ENCODE data around the gene ART1.

ART1 gene

GRCh38 chr11:3700910-3701309 lies 56.0 kb downstream of the ART1 start:
- no peak for FAIRE-seq

GRCh38 chr11:3703383-3703782 lies 58.5 kb downstream of the ART1 start:
- no peak for TF ChIP-seq CTCF (IDR thresholded peaks at IDR 0.05; ENCODE audit: insufficient read depth, missing control alignments)
- FAIRE-seq (no peak), DNase-seq (ENCODE audit: insufficient read length, low spot score) (no peak)

More at GRCh38 chr11:3700910-3701309, 56.0 kb downstream of the ART1 start:
- no peak for TF ChIP-seq CTCF (IDR thresholded peaks at IDR 0.05; ENCODE audit: insufficient read depth, missing control alignments)
- no peak for DNase-seq (ENCODE audit: insufficient read length, low spot score)

GRCh38 chr11:3707176-3707575 lies 62.2 kb downstream of the ART1 start:
- no peak for DNase-seq (ENCODE audit: insufficient read length, low spot score)

GRCh38 chr11:3709977-3710376 lies 65.0 kb downstream of the ART1 start:
- no peak for DNase-seq (ENCODE audit: insufficient read length, low spot score)
- FAIRE-seq: no peak
- no peak for TF ChIP-seq CTCF (IDR thresholded peaks at IDR 0.05; ENCODE audit: insufficient read depth, missing control alignments)

More at GRCh38 chr11:3707176-3707575, 62.2 kb downstream of the ART1 start:
- no peak for FAIRE-seq
- TF ChIP-seq CTCF (IDR thresholded peaks at IDR 0.05; ENCODE audit: insufficient read depth, missing control alignments): no peak

GRCh38 chr11:3710485-3711259 lies 65.7 kb downstream of the ART1 start:
- no peak for TF ChIP-seq CTCF (IDR thresholded peaks at IDR 0.05; ENCODE audit: insufficient read depth, missing control alignments)
- DNase-seq (ENCODE audit: insufficient read length, low spot score) (no peak), FAIRE-seq (no peak)

GRCh38 chr11:3712274-3712673 lies 67.3 kb downstream of the ART1 start:
- FAIRE-seq (no peak), DNase-seq (ENCODE audit: insufficient read length, low spot score) (no peak)
- TF ChIP-seq CTCF (IDR thresholded peaks at IDR 0.05; ENCODE audit: insufficient read depth, missing control alignments): no peak

Measured in D721Med (cell line).